Measurements from ENCODE around the gene ADPRS. TPM values are rescaled to one million over a fixed set of nuclear protein-coding genes. Genes with fewer than 3 reads are reported as not detected.

ADPRS gene
- total RNA-seq, 2 donors from 2014 or later = 15.4 to 17.6 TPM

GRCh38 chr1:36099681-36100341 is 11.1 kb downstream of the ADPRS start:
- peak; percentile 83 to 91 for ATAC-seq
- intact Hi-C loops (cut with DNase I) = loop anchor here (2.0 to 10.0 kb wide), 4 partner anchors 35 to 325 kb away; no protein-coding TSS in a partner anchor
- DNase-seq = peak; percentile 81

DNA sequence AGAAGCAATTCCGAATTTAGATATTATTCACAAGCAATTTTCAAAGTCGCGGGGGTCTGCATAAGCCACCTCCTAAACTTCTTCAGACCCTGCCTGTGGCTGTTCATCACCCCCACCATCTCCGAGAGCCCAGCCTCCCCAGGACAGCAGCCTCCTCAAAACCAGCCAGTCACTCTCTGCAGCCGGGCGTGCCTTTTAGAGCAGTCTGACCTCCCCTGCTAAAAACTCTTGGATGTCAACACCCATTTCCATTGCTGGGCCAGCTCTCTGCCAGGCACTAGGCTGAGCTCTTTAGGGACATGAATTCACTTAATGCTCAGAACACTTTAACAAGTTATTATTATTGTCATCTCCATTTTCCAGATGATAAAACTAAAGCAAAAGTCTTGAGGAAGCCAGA is 11.7 kb downstream of the ADPRS start:
- ATAC-seq (no peak), DNase-seq (no peak)
- intact Hi-C loops (cut with DNase I) = loop anchor here in 1 of 2 donors (2.0 kb wide), 2 partner anchors 34 to 88 kb away; no protein-coding TSS in a partner anchor

DNA sequence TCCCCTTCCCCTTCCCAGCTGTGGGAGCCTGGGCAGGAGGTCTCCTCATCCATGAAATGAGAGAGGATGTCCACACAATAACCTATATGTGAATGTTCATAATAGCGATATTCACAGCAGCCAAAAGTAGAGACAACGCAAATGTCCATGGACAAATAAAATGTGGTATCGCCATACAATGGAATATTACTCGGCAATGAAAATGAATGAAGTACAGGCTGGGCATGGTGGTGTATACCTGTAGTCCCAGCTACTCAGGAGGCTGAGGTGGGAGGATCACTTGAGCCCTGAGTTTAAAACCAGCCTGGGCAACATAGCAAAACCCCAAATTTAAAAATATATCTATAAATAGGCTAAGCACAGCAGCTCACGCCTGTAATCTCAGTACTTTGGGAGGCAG is 12.9 kb downstream of the ADPRS start:
- intact Hi-C loops (cut with DNase I) = loop anchor here in 1 of 2 donors (2.0 kb wide), 2 partner anchors 33 to 87 kb away; no protein-coding TSS in a partner anchor
- DNase-seq = no peak
- ATAC-seq = no peak

DNA sequence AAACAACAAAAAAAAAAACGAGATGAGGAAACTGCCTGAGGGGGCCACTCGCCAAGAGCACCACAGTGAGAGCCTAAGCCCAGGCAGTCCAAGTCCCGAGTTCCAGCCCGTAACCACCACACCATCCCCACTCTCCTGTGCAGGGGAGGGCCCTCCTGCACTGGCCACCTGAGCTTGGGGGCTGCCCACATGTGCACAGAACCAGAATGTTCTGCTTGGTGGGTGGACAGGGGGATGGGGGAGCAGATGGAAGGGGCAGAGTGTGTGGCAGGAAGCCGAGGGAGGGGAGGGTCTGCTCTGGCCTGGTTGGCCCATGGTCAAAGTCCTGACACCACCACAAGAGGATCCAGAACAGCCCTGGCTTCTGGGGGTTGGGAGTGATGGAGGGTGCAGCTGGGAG is 17.6 kb downstream of the ADPRS start:
- intact Hi-C loops (cut with DNase I) = no loop called here
- ATAC-seq = no peak
- DNase-seq = no peak

DNA sequence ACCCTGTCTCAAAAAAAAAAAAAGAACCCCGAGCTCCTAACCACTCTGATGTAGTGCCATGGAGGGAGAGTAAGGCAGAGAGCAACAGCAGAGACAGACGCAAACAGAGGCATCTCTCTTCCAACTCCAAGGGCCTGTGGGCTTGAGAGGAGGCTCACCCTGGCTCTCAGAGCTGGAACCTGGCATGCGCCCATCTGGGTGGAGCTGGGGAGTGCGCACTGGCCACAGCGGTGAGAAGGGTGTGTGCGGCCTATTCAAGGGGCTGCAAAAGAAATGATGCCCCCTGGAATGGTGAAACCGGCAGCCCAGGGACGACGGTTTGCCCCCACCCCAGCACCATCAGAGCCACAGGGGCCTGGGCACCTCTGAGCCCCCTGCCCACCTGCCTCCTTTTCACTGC is 18.7 kb downstream of the ADPRS start:
- intact Hi-C loops (cut with DNase I) = no loop called here
- no peak for ATAC-seq
- no peak for DNase-seq

DNA sequence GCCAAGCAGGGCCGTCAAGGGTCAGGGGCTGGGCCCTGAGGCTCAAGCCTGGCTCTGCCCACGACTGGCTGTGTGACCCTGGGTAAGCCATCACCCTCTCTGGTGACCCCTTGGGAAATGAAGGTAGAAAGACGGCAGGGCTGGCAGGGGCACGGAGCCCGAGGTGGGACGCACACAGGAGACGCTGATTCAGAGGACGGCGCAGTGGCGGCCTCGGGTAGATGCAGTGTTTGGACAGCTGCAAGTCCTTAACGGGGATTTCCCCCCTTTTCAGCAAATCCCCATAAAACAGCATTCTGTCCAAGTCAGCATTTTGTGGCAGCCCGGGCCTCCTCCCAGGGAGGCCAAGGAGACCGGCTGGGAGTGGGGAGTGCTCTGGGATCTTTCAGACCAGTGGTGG is 19.6 kb downstream of the ADPRS start:
- no peak for ATAC-seq
- intact Hi-C loops (cut with DNase I) = no loop called here
- DNase-seq = no peak

GRCh38 chr1:36109041-36109679 is 20.5 kb downstream of the ADPRS start:
- DNase-seq (no peak), ATAC-seq (no peak)
- intact Hi-C loops (cut with DNase I) = no loop called here

- ATAC-seq (no peak), DNase-seq (no peak)
- intact Hi-C loops (cut with DNase I) = no loop called here
Observed at GRCh38 chr1:36111151-36111550, 22.5 kb downstream of the ADPRS start.

GRCh38 chr1:36112823-36113222 is 24.1 kb downstream of the ADPRS start:
- intact Hi-C loops (cut with DNase I) = no loop called here
- ATAC-seq (no peak), DNase-seq (no peak)

DNA sequence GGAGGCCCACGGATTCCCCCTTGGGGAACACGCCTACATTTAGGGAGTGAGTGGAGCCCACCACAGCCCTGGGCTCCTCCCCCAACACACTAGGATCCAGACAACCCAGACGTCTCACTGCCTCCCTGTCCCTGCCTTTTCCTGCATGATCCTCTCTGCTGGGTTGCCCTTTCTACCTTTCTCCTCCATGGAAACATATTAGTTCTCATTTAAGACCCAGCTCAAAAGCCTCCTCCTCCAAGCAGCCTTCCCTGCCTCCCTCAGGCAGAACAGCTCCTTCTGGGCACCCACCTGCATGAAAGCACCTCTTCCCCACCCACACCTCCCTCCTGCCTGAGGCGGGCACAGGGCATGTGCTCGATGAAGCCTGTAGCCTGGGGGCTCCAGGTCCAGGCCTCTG is 25.7 kb downstream of the ADPRS start:
- intact Hi-C loops (cut with DNase I) = no loop called here
- no peak for ATAC-seq

GRCh38 chr1:36115200-36115669 is 26.5 kb downstream of the ADPRS start:
- ATAC-seq (peak; percentile 69 to 83), DNase-seq (no peak)
- intact Hi-C loops (cut with DNase I) = no loop called here

More for the DNA sequence above, 25.7 kb downstream of the ADPRS start:
- no peak for DNase-seq

DNA sequence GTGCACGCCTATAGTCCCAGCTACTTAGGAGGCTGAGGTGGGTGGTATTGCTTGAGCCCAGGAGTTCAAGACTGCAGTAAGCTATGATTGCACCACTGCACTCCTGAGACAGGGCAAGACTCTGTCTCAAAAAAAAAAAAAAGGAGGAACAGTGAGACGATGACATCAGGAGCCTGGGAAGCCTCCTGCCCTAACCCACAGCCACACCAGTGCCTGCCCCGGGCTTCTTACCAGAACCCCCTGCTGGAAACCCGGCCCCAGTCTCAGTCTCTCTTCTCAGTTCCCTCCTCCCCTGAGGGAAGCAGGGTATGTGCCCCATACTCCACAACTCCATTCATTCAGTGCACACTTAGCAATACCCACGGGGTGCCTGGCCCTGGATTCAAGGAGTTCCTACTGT is 27.2 kb downstream of the ADPRS start:
- ATAC-seq (peak; percentile 23 to 24), DNase-seq (no peak)
- intact Hi-C loops (cut with DNase I) = no loop called here

DNA sequence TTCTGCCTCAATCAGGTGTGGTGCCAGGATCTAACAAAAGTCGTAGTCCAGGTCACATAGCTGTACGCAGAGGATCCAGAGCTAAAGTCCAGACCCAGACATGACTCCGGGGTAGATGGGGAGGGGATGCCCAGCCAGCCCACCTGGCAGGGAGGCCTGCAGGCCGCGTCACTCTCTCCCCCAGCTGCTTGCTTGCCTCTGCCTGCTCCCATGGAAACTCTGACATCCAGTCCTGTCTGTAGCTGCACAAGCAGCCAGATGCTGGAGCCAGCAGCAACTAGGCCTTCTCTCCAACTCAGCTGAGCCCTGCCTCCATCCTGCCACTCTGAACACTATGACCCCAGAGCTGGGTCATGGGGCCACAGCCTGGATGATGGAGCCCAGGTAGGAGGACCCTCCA is 28.2 kb downstream of the ADPRS start:
- no peak for ATAC-seq
- no peak for DNase-seq
- intact Hi-C loops (cut with DNase I) = no loop called here

DNA sequence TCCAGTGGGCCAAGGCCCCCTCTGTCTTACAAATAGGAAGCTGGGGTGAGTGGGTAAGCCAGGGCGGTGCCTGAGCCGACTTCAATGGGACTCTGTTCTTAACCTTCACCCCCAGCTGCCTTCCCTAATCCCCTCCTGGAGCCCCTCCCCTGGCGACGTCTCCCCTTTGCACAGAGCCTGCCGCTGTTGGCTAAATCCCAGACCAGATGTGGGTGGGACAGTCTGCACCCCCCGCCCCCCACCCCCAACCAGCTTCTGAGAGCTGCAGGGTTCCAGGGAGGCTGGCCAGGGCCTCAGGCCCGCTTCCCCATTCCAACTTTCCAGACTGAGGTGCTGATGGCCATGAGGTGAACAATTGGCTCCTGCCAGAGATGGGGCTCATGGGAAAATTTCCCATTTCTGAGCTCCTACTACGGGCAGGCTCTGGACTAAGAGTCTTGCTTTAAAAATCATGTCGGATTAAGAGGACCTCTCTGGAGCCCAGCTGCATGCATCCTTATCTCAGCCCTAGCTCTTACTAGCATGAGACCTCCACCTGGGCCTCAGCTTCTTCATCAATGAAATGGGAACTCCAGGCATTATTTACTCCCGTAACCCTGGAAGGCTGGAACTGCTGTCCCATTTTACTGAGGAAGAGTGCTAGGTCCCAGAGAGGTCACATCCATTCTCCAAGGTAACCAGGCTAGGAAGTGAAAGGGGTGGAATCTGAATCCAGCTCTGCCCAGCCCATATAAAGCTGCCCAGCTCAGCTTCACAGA is 29.9 kb downstream of the ADPRS start:
- intact Hi-C loops (cut with DNase I) = no loop called here
- no peak for DNase-seq
- no peak for ATAC-seq

DNA sequence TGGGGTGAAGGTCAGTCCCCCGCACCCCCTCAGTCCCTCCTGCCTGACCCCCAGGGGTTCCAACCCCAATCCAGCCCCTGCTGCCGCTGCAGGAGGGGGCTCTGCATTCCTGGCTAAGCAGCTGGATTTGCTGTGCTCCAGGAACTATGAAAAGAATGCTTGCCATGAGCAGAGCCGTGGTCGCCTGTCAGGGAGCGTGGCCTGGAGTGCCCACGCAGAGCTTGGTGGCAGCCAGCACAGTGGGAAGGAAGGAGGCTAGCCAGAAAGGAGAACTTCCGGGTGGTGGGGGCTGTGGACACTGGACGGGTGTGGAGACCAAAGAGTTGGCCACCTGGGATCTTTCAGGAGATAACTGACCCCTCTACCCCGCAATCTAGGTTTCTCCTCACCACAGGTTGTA is 30.8 kb downstream of the ADPRS start:
- ATAC-seq (no peak), DNase-seq (no peak)
- intact Hi-C loops (cut with DNase I) = no loop called here

DNA sequence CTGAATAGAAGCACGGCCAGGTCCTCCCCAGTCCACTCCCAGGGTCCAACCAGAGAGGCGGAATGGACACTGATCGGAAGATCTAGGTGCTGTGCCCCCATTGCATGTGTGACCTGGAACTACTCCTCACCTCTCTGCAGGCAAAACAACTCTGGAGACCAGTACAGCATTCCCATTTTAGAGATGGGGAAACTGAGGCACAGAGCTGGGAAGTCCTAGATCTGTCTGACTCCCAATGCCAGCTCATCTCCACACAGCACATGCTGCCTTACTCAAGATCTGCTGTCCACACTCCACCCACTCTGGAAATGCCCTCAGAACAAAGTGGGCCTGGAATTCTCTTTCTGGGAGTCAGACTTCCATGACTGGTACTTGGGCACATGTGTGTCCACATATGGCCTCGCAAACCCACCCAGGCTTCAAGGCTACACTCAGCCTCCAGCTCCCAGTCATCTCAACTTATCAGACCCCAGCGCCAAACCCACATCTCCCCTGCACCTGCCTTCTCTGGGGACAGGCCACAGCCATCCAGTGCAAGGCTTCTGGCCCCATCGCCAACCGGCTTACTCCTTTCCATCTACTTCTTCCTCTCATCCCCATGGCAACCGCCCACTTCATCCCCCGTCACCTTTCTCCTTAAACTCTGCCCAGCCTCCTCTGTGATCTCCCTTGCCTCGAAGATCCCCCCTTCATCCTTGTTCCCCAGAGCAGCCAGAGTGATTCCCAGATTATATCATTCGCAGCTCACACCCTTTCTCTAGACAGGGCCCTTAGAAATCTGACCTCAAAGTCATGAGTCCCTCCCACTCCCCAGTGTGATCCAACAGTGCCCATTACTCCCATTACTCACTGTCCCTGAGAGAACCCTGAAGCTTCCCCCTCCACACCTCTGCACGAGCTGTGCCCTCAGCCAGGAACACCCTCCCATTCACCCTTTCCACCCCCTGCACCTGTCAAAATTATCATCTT is 33.7 kb downstream of the ADPRS start:
- no peak for DNase-seq
- intact Hi-C loops (cut with DNase I) = no loop called here
- no peak for ATAC-seq

DNA sequence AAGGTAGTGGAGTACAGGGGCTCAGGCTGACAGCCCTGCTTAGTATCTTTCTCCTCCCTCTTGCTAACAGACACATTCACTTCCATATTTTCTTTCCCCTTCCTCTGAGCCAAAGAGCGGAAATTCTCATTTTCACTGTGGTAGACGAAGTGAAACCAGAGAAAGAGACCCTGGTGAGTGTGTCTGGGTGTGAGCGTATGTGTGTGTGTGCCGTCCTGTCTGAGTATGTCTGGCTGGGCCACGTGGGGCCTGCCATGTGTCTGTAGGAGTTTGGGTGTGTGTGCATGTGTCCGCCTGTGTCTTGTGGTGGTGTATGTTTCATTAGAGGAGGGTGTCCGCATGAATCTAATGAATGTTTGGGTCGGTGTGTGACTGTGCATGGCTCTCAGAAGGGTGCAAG is 34.7 kb downstream of the ADPRS start:
- no peak for DNase-seq
- intact Hi-C loops (cut with DNase I) = no loop called here
- ATAC-seq = peak; percentile 4 to 22

DNA sequence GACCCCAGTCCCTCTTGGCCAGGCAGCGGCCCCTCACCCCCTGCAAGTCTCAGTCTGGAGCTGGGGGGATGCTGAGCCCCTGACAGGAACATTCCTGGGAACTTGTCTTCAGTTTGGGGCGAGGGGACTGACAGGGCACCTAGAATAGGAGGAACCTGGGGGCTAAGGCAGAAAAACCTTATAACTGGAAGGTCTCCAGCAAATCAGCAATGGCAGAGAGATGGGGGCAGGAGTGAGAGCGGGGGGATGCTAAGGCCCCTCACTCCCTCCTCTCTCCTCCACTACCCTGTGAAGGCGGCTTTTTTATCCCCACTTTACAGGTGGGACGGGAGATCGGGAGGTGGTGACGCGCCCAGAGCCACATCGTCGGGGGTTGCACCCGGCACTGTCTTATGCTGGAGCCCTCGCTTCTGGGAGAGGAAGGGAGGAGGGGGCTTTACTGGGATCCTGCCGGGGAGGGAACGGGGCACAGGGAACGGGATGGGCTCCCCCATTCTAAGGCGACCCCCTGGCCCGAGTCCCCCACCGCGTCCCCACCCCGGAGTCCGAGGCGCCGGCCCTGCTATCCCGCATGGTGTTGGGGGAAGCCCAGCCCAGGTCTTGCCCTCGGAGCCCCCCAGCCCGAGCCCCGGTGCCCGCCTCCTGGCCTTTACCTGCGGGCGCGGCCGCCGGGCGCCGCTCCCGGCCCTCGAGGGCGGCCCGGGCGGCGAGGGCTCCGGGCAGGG is 35.9 kb downstream of the ADPRS start:
- DNase-seq (no peak), ATAC-seq (no peak)
- intact Hi-C loops (cut with DNase I) = no loop called here

Data from left cardiac atrium (tissue), 4 donors.